ENCODE measurements around the gene ZNF598. TPM values are rescaled to one million over a fixed set of nuclear protein-coding genes. Genes with fewer than 3 reads are reported as not detected.
"Not testable (repeated sequence)": the region's sequence is repeated elsewhere in the genome, so short reads cannot be mapped to it uniquely, and the experiment has no call there.

ZNF598 gene
- total RNA-seq, 3 donors from 2014 or later (not counting 1 experiment from before 2014, with no cell fraction given) = 56.1 to 71.6 (median 58.2) TPM

DNA sequence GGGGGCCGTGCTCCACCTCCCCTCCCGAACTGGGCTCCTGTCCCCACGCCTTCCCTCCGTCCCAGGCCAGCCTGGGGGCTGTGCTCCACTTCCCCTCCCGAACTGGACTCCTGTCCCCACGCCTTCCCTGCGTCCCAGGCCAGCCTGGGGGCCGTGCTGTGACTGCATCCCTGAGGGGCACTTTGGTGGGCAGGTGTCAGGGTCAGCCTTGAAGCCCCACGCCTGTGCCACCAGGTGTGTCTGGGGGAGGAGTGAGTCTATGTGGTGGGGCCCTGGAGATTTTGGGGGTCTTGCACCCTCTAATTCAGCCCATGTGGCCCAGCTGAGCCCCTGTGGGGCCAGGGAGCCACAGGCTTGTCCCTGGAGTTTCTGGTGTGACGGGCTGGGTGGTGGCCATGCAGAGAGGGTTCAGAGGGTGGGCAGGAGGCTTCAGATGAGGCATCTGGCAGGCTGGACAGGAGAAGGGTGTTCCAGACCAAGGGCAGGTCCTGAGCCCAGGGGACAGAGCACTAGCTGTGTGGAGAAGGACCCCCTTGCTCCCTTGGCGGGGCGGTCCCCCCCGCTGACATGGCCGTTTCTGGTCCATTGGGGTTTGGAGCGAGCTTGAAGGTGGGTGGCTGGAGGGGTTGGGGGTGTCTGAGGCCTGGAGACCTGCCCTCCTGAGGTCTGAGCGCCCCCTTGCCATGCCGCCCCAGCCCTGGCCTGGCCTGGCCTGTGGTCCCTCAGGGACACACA is 25.2 kb upstream of the ZNF598 start:
- H3K9me3 ChIP-seq (ENCODE audit: control insufficient read depth, insufficient read depth, low read length) = no peaks in the 10 kb centered on the region
- ATAC-seq (no peak), DNase-seq (no peak)
- H3K36me3 ChIP-seq (ENCODE audit: control insufficient read depth, insufficient read depth, low read length) = no peaks in the 10 kb centered on the region
- H3K27me3 Mint-ChIP-seq (ENCODE audit: low read depth in 2 of 2) = no peaks in the 10 kb centered on the region
- TF ChIP-seq, protein P1, sequence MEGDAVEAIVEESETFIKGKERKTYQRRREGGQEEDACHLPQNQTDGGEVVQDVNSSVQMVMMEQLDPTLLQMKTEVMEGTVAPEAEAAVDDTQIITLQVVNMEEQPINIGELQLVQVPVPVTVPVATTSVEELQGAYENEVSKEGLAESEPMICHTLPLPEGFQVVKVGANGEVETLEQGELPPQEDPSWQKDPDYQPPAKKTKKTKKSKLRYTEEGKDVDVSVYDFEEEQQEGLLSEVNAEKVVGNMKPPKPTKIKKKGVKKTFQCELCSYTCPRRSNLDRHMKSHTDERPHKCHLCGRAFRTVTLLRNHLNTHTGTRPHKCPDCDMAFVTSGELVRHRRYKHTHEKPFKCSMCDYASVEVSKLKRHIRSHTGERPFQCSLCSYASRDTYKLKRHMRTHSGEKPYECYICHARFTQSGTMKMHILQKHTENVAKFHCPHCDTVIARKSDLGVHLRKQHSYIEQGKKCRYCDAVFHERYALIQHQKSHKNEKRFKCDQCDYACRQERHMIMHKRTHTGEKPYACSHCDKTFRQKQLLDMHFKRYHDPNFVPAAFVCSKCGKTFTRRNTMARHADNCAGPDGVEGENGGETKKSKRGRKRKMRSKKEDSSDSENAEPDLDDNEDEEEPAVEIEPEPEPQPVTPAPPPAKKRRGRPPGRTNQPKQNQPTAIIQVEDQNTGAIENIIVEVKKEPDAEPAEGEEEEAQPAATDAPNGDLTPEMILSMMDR (IDR thresholded peaks at IDR 0.05) = no peak
- no peaks in the 10 kb centered on the region for H3K4me1 Mint-ChIP-seq
- H3K9me3 Mint-ChIP-seq = no peaks in the 10 kb centered on the region
- no peak overlapping the region for H3K4me3 ChIP-seq (ENCODE audit: low read length)
- H3K4me3 Mint-ChIP-seq = no peak overlapping the region
- H3K27ac Mint-ChIP-seq = no peak overlapping the region
- H3K27me3 ChIP-seq (ENCODE audit: control insufficient read depth, insufficient read depth, low read length) = no peaks in the 10 kb centered on the region
- intact Hi-C loops (cut with micrococcal nuclease) = no loop called here
- H3K36me3 Mint-ChIP-seq = no peaks in the 10 kb centered on the region
- no peak overlapping the region for H3K27ac ChIP-seq (ENCODE audit: low read length)
- WGBS (ENCODE audit: insufficient coverage) = 93% methylated on average over 17 of the region's 17 CpGs
- peaks cover 6% of the 10 kb centered on the region for H3K4me1 ChIP-seq (ENCODE audit: control insufficient read depth, insufficient read depth, low read length)

DNA sequence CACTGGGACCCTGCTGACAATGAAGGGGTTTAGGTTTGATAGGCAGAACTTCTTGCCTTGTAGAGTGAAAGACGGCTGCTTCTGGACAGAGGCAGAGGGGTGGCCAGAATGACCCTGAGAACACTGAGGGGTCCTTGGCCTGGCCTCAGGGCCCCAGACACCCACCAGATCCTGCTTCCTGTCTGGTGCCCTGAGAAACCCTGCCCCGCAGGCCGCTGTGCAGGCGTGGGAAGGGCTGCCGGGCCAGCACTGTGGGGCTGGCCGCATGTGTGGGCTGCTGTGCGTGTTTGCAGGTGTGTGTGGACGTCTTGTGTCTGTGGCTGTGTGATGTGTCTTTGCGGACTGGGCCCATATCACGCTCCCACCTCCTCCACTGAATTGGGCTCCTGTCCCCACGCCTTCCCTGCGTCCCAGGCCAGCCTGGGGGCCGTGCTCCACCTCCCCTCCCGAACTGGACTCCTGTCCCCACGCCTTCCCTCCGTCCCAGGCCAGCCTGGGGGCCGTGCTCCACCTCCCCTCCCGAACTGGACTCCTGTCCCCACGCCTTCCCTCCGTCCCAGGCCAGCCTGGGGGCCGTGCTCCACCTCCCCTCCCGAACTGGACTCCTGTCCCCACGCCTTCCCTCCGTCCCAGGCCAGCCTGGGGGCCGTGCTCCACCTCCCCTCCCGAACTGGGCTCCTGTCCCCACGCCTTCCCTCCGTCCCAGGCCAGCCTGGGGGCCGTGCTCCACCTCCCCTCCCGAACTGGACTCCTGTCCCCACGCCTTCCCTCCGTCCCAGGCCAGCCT is 24.5 kb upstream of the ZNF598 start:
- H3K27ac ChIP-seq (ENCODE audit: low read length); H3K36me3 ChIP-seq (ENCODE audit: control insufficient read depth, insufficient read depth, low read length); H3K4me3 ChIP-seq (ENCODE audit: low read length); H3K4me3 Mint-ChIP-seq; H3K4me1 ChIP-seq (ENCODE audit: control insufficient read depth, insufficient read depth, low read length); H3K27me3 ChIP-seq (ENCODE audit: control insufficient read depth, insufficient read depth, low read length); H3K36me3 Mint-ChIP-seq; H3K4me1 Mint-ChIP-seq; DNase-seq; H3K9me3 Mint-ChIP-seq; ATAC-seq; intact Hi-C loops (cut with micrococcal nuclease); H3K27me3 Mint-ChIP-seq (ENCODE audit: low read depth in 2 of 2); H3K9me3 ChIP-seq (ENCODE audit: control insufficient read depth, insufficient read depth, low read length): not testable (repeated sequence)
- H3K27ac Mint-ChIP-seq = peak overlapping the region in 1 of 2 donors; percentile 42
- WGBS (ENCODE audit: insufficient coverage) = 81% methylated on average over 11 of the region's 32 CpGs

- H3K27me3 Mint-ChIP-seq (ENCODE audit: low read depth in 2 of 2) = no peaks in the 10 kb centered on the region
- 26% methylated on average over 32 of the region's 37 CpGs for WGBS (ENCODE audit: insufficient coverage)
- H3K4me1 Mint-ChIP-seq = no peaks in the 10 kb centered on the region
- H3K9me3 ChIP-seq (ENCODE audit: control insufficient read depth, insufficient read depth, low read length) = no peaks in the 10 kb centered on the region
- H3K36me3 Mint-ChIP-seq = no peaks in the 10 kb centered on the region
- TF ChIP-seq, protein P1 (IDR thresholded peaks at IDR 0.05) = no peak
- no peak overlapping the region for H3K4me3 Mint-ChIP-seq
- DNase-seq (peak in 1 of 2 donors; percentile 25), ATAC-seq (peak in 2 of 3 donors; percentile 49 to 52)
- peak overlapping the region; percentile 48 to 69 for H3K27ac Mint-ChIP-seq
- H3K9me3 Mint-ChIP-seq = no peaks in the 10 kb centered on the region
- intact Hi-C loops (cut with micrococcal nuclease) = no loop called here
- no peak overlapping the region for H3K4me3 ChIP-seq (ENCODE audit: low read length)
- no peaks in the 10 kb centered on the region for H3K27me3 ChIP-seq (ENCODE audit: control insufficient read depth, insufficient read depth, low read length)
- H3K4me1 ChIP-seq (ENCODE audit: control insufficient read depth, insufficient read depth, low read length) = no peaks in the 10 kb centered on the region
- H3K27ac ChIP-seq (ENCODE audit: low read length) = no peak overlapping the region
- no peaks in the 10 kb centered on the region for H3K36me3 ChIP-seq (ENCODE audit: control insufficient read depth, insufficient read depth, low read length)
These were observed 23.7 kb upstream of the ZNF598 start for GRCh38 chr16:2033057-2033908.

All from natural killer cell (primary cell).